H4 (cell line): Measurements from ENCODE around the gene VWDE. TPM values are rescaled to one million over a fixed set of nuclear protein-coding genes. Genes with fewer than 3 reads are reported as not detected.
A peak's percentile ranks its signal among the peaks of the same experiment; 100 is the strongest.
"Not testable (repeated sequence)": the region's sequence is repeated elsewhere in the genome, so short reads cannot be mapped to it uniquely, and the experiment has no call there.

Experiments
- DNase-seq: peaks from one replicate; pipeline ENCODE4 v3.0.0-alpha.2; 2015; ENCODE audit warnings: low spot score
- total RNA-seq: library from RNA; depleted of rRNA; stranded (reverse); fragments of >200 nt; shearing (Covaris generic); gene quantifications from 2 replicates; pipeline ENCODE4 v1.2.3, GENCODE V29; 2014; rRNA removed

Gene VWDE
- 2.0 and 3.1 TPM in 2 replicates for total RNA-seq

- peak; percentile 86 for DNase-seq
Measured at GRCh38 chr7:12403287-12404181, at the start of gene VWDE. TSS of gene VWDE (minus strand) at chr7:12403865. CDS start at chr7:12403716, 149 bp downstream.

- DNase-seq = not testable (repeated sequence)
Measured at GRCh38 chr7:12453136-12453535, 49.5 kb upstream of the VWDE start.

- no peak for DNase-seq
Measured at GRCh38 chr7:12450615-12451014, 47.0 kb upstream of the VWDE start.

- no peak for DNase-seq
Measured at GRCh38 chr7:12444785-12445184, 41.1 kb upstream of the VWDE start.

GRCh38 chr7:12440229-12440628, 36.6 kb upstream of the VWDE start:
- DNase-seq = no peak

- peak; percentile 40 for DNase-seq
Measured at GRCh38 chr7:12436896-12437535, 33.4 kb upstream of the VWDE start.

GRCh38 chr7:12436126-12436525, 32.5 kb upstream of the VWDE start:
- DNase-seq = no peak

GRCh38 chr7:12434012-12434642, 30.5 kb upstream of the VWDE start:
- DNase-seq = no peak

GRCh38 chr7:12431886-12432556, 28.4 kb upstream of the VWDE start:
- no peak for DNase-seq

GRCh38 chr7:12425311-12425710, 21.6 kb upstream of the VWDE start:
- no peak for DNase-seq

- no peak for DNase-seq
Measured at GRCh38 chr7:12423997-12424745, 20.5 kb upstream of the VWDE start.

GRCh38 chr7:12423355-12423996, 19.8 kb upstream of the VWDE start:
- no peak for DNase-seq

GRCh38 chr7:12422554-12423320, 19.1 kb upstream of the VWDE start:
- DNase-seq = no peak

- no peak for DNase-seq
Measured at GRCh38 chr7:12418452-12418851, 14.8 kb upstream of the VWDE start.

GRCh38 chr7:12415072-12415471, 11.4 kb upstream of the VWDE start:
- no peak for DNase-seq

- DNase-seq = no peak
Measured at GRCh38 chr7:12412407-12412806, 8.7 kb upstream of the VWDE start.

GRCh38 chr7:12410523-12410922, 6.9 kb upstream of the VWDE start:
- no peak for DNase-seq

GRCh38 chr7:12409097-12409711, 5.5 kb upstream of the VWDE start:
- no peak for DNase-seq

- DNase-seq = not testable (repeated sequence)
Measured at GRCh38 chr7:12407652-12408051, 4.0 kb upstream of the VWDE start.

GRCh38 chr7:12402365-12402725, 1.3 kb downstream of the VWDE start:
- no peak for DNase-seq
